ENCODE data around the gene MRPS24.

Gene MRPS24

DNA sequence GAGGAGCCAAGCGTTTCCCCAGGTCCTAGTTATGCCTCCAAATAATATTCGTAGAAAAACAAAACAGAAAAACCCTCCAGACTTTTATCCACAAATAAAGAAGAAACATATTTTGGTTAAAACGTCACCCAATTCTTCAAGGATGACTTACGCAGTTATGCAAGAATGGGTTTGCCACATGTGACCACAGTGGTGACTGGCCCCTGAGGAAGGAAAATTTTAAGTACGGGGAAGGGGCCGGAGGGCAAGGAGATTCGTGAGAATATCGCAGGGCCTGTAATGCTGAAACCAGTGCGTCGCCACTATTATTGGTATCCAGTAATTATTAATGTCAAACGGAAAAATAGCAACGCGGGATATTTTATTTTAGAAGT, 537 bp upstream of the MRPS24 start:
- peak overlapping the region; percentile 74 for H3K4me2 ChIP-seq (ENCODE audit: low read length)
- peak overlapping the region; percentile 72 for H3K9ac ChIP-seq (ENCODE audit: low read length)
- H3K4me1 ChIP-seq (ENCODE audit: low read length): peaks cover 15% of the 10 kb centered on the region
- H3K36me3 ChIP-seq (replicated peaks; ENCODE audit: low read depth, low read length): peaks cover 29% of the 10 kb centered on the region
- peak overlapping the region; percentile 86 for H2AFZ ChIP-seq (ENCODE audit: low read depth, low read length)
- TF ChIP-seq, protein P1, sequence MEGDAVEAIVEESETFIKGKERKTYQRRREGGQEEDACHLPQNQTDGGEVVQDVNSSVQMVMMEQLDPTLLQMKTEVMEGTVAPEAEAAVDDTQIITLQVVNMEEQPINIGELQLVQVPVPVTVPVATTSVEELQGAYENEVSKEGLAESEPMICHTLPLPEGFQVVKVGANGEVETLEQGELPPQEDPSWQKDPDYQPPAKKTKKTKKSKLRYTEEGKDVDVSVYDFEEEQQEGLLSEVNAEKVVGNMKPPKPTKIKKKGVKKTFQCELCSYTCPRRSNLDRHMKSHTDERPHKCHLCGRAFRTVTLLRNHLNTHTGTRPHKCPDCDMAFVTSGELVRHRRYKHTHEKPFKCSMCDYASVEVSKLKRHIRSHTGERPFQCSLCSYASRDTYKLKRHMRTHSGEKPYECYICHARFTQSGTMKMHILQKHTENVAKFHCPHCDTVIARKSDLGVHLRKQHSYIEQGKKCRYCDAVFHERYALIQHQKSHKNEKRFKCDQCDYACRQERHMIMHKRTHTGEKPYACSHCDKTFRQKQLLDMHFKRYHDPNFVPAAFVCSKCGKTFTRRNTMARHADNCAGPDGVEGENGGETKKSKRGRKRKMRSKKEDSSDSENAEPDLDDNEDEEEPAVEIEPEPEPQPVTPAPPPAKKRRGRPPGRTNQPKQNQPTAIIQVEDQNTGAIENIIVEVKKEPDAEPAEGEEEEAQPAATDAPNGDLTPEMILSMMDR (IDR thresholded peaks at IDR 0.05; ENCODE audit: low read depth, low read length): no peak
- no peak for TF ChIP-seq EZH2phosphoT487 (IDR thresholded peaks at IDR 0.05; ENCODE audit: low read depth)
- H3K79me2 ChIP-seq (ENCODE audit: low read length): peaks cover 9% of the 10 kb centered on the region
- peak overlapping the region; percentile 92 for H3K4me3 ChIP-seq (ENCODE audit: low read length)
- H3K27ac ChIP-seq (ENCODE audit: low read length): peak overlapping the region; percentile 39
- H3K27me3 ChIP-seq (ENCODE audit: low read depth, low read length): 0 out of 2 replicates have a peak, but pooled peaks cover 3% of the 10 kb centered on the region
- no peaks in the 10 kb centered on the region for H3K9me3 ChIP-seq (ENCODE audit: insufficient read depth, low read length)
- H4K20me1 ChIP-seq (ENCODE audit: insufficient read depth, low read length): no peaks in the 10 kb centered on the region

DNA sequence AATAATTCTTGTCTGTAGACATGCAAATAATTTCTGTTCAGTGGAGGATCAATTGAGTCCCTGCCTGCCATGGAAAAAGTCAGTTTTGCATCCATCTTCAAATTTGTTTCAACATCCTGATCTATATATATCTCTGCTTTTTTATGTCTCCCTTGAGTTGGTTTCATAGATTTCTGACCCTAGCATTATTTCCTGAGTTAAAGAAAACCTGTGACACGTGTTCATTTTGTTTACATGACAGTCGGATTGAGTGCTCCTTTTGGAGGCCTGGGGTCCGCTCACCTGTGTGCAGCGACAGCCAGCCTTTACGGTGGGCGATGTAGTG, 674 bp downstream of the MRPS24 start:
- TF ChIP-seq EZH2phosphoT487 (IDR thresholded peaks at IDR 0.05; ENCODE audit: low read depth): no peak
- TF ChIP-seq, protein P1 (IDR thresholded peaks at IDR 0.05; ENCODE audit: low read depth, low read length): no peak
- no peaks in the 10 kb centered on the region for H4K20me1 ChIP-seq (ENCODE audit: insufficient read depth, low read length)
- no peak overlapping the region; the same call in 1 of the 2 replicates for H3K27ac ChIP-seq (ENCODE audit: low read length)
- peaks cover 9% of the 10 kb centered on the region for H3K79me2 ChIP-seq (ENCODE audit: low read length)
- peaks cover 15% of the 10 kb centered on the region for H3K4me1 ChIP-seq (ENCODE audit: low read length)
- H2AFZ ChIP-seq (ENCODE audit: low read depth, low read length): no peak overlapping the region; the same call in 1 of the 2 replicates
- H3K9ac ChIP-seq (ENCODE audit: low read length): peak overlapping the region; percentile 72
- H3K4me2 ChIP-seq (ENCODE audit: low read length): peak overlapping the region; percentile 100
- H3K36me3 ChIP-seq (replicated peaks; ENCODE audit: low read depth, low read length): peaks cover 24% of the 10 kb centered on the region
- H3K27me3 ChIP-seq (ENCODE audit: low read depth, low read length): 0 out of 2 replicates have a peak, but pooled peaks cover 3% of the 10 kb centered on the region
- H3K9me3 ChIP-seq (ENCODE audit: insufficient read depth, low read length): no peaks in the 10 kb centered on the region
- peak overlapping the region; percentile 92 for H3K4me3 ChIP-seq (ENCODE audit: low read length)

DNA sequence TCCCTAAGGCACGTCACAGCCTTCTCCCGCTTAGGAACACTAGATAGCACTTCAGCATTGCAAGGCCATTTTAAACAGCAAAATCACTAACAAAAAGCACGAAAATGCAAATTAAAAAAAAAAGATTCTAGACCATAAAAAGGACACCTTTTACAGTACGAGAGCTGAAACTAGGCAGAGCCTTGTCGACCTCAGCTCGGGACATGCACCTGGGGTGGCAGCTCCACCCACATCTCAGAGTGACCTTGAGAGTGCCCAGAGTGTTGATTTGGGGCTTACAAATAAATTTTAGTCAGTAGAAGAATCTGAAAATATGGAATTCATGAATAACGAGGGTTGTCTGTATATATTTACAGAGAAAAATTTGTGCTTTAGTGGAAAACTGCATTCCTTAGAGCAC, 1.1 kb downstream of the MRPS24 start:
- TF ChIP-seq, protein P1 (IDR thresholded peaks at IDR 0.05; ENCODE audit: low read depth, low read length): no peak
- no peak for TF ChIP-seq EZH2phosphoT487 (IDR thresholded peaks at IDR 0.05; ENCODE audit: low read depth)
- Histone ChIP-seq H3K27ac (ENCODE audit: low read length) (no peak overlapping the region), H3K9ac (ENCODE audit: low read length) (peak overlapping the region; percentile 72)

GRCh38 chr7:43865277-43865676, 4.0 kb downstream of the MRPS24 start:
- Histone ChIP-seq H3K4me1 (ENCODE audit: low read length) (peaks cover 14% of the 10 kb centered on the region), H3K27me3 (ENCODE audit: low read depth, low read length) (no peaks in the 10 kb centered on the region), H3K27ac (ENCODE audit: low read length) (no peak overlapping the region), H2AFZ (ENCODE audit: low read depth, low read length) (no peak overlapping the region), H3K4me2 (ENCODE audit: low read length) (no peak overlapping the region), H3K36me3 (replicated peaks; ENCODE audit: low read depth, low read length) (peaks cover 22% of the 10 kb centered on the region), H3K9me3 (ENCODE audit: insufficient read depth, low read length) (no peaks in the 10 kb centered on the region), H3K79me2 (ENCODE audit: low read length) (peaks cover 9% of the 10 kb centered on the region), H4K20me1 (ENCODE audit: insufficient read depth, low read length) (no peaks in the 10 kb centered on the region), H3K4me3 (ENCODE audit: low read length) (no peak overlapping the region), H3K9ac (ENCODE audit: low read length) (no peak overlapping the region)
- no peak for TF ChIP-seq EZH2phosphoT487 (IDR thresholded peaks at IDR 0.05; ENCODE audit: low read depth)
- TF ChIP-seq, protein P1 (IDR thresholded peaks at IDR 0.05; ENCODE audit: low read depth, low read length): no peak

More for the DNA sequence above, 1.1 kb downstream of the MRPS24 start:
- H2AFZ ChIP-seq (ENCODE audit: low read depth, low read length): no peak overlapping the region
- peak overlapping the region; percentile 100 for H3K4me2 ChIP-seq (ENCODE audit: low read length)
- H3K9me3 ChIP-seq (ENCODE audit: insufficient read depth, low read length): no peaks in the 10 kb centered on the region
- H3K36me3 ChIP-seq (replicated peaks; ENCODE audit: low read depth, low read length): peaks cover 22% of the 10 kb centered on the region
- H3K27me3 ChIP-seq (ENCODE audit: low read depth, low read length): 0 out of 2 replicates have a peak, but pooled peaks cover 3% of the 10 kb centered on the region
- H3K4me1 ChIP-seq (ENCODE audit: low read length): peaks cover 15% of the 10 kb centered on the region
- H3K4me3 ChIP-seq (ENCODE audit: low read length): peak overlapping the region; percentile 92
- H4K20me1 ChIP-seq (ENCODE audit: insufficient read depth, low read length): no peaks in the 10 kb centered on the region
- peaks cover 9% of the 10 kb centered on the region for H3K79me2 ChIP-seq (ENCODE audit: low read length)
